Mesenchymal stem cell (in vitro differentiated cells and primary cell): ENCODE results near the gene ANKS1A.

ENCODE experiments used
- DNase-seq: peaks from one replicate; pipeline ENCODE4 v3.0.0-alpha.2; 2013
- H2AFZ ChIP-seq: one replicate; pipeline ENCODE4 v1.6.1; 2013; ENCODE audit warnings: low read depth, mild to moderate bottlenecking, control low read depth, inconsistent platforms, low read length, moderate library complexity
- H2AK5ac ChIP-seq: 2 replicates; pipeline ENCODE4 v1.6.1; 2013; ENCODE audit warnings: low read length, moderate library complexity, mild to moderate bottlenecking, inconsistent platforms; ENCODE audit not compliant: severe bottlenecking
- H2BK120ac ChIP-seq: one replicate; pipeline ENCODE4 v1.6.1; 2013; ENCODE audit warnings: low read depth, mild to moderate bottlenecking, inconsistent platforms, low read length, moderate library complexity
- H2BK12ac ChIP-seq, 2 experiments: one replicate each; pipeline ENCODE4 v1.6.1; 2013; ENCODE audit warnings: inconsistent platforms in 2 of 2, low read length in 2 of 2, mild to moderate bottlenecking in 2 of 2, moderate library complexity in 2 of 2, control low read depth in 1 of 2
- H2BK15ac ChIP-seq: one replicate; pipeline ENCODE4 v1.6.1; 2013; ENCODE audit warnings: mild to moderate bottlenecking, low read depth, inconsistent platforms; ENCODE audit not compliant: poor library complexity, severe bottlenecking
- H2BK5ac ChIP-seq: 2 replicates; pipeline ENCODE4 v1.6.1; 2013; ENCODE audit warnings: low read depth, mild to moderate bottlenecking, low read length, control low read depth, inconsistent platforms; ENCODE audit not compliant: poor library complexity, severe bottlenecking
- H3K14ac ChIP-seq, 2 experiments: one replicate each; pipeline ENCODE4 v1.6.1; 2013; ENCODE audit warnings: inconsistent platforms in 2 of 2, low read length in 2 of 2, control low read depth in 1 of 2, mild to moderate bottlenecking in 1 of 2, moderate library complexity in 1 of 2
- H3K18ac ChIP-seq, 2 experiments: one replicate each; pipeline ENCODE4 v1.6.1; 2013; ENCODE audit warnings: inconsistent platforms in 2 of 2, low read length in 2 of 2, control low read depth in 1 of 2, low read depth in 1 of 2, mild to moderate bottlenecking in 1 of 2
- H3K23ac ChIP-seq, 2 experiments: one replicate each; pipeline ENCODE4 v1.6.1; 2013; ENCODE audit warnings: inconsistent platforms in 2 of 2, low read length in 2 of 2, mild to moderate bottlenecking in 2 of 2, moderate library complexity in 2 of 2, control low read depth in 1 of 2
- H3K27ac ChIP-seq: 2 replicates; pipeline ENCODE4 v1.5.1; 2013; ENCODE audit warnings: mild to moderate bottlenecking, moderate library complexity, low read length, control low read depth, inconsistent platforms; ENCODE audit not compliant: poor library complexity, severe bottlenecking
- H3K27me3 ChIP-seq, 2 experiments: 2 replicates each; pipeline versions ENCODE4 v1.6.1 to v1.7.0; 2013; ENCODE audit warnings: low read length in 2 of 2, mild to moderate bottlenecking in 2 of 2, moderate library complexity in 2 of 2, control low read depth in 1 of 2, inconsistent platforms in 1 of 2; ENCODE audit not compliant: control insufficient read depth in 1 of 2, insufficient read depth in 1 of 2
- H3K36me3 ChIP-seq, 2 experiments: 2 replicates each; pipeline versions ENCODE4 v1.6.1 to v1.7.0; 2013; ENCODE audit warnings: low read length in 2 of 2, control low read depth in 1 of 2, inconsistent platforms in 1 of 2, low read depth in 1 of 2, mild to moderate bottlenecking in 1 of 2; ENCODE audit not compliant: insufficient read depth in 2 of 2, control insufficient read depth in 1 of 2
- H3K4ac ChIP-seq, 2 experiments: one replicate each; pipeline ENCODE4 v1.6.1; 2013; ENCODE audit warnings: inconsistent platforms in 2 of 2, low read length in 2 of 2, mild to moderate bottlenecking in 2 of 2, moderate library complexity in 2 of 2, control low read depth in 1 of 2, low read depth in 1 of 2
- H3K4me1 ChIP-seq: 2 replicates; pipeline ENCODE4 v1.6.1; 2013; ENCODE audit warnings: low read depth, low read length, control low read depth; ENCODE audit not compliant: control insufficient read depth, insufficient read depth
- H3K4me2 ChIP-seq: 2 replicates; pipeline ENCODE4 v1.6.1; 2013; ENCODE audit warnings: low read length, mild to moderate bottlenecking, inconsistent platforms; ENCODE audit not compliant: poor library complexity, severe bottlenecking
- H3K4me3 ChIP-seq, 2 experiments: 2 replicates each; pipeline versions ENCODE4 v1.5.1 to v1.7.0; 2013; ENCODE audit warnings: low read length in 2 of 2, mild to moderate bottlenecking in 2 of 2, control low read depth in 1 of 2, low read depth in 1 of 2; ENCODE audit not compliant: insufficient read depth in 1 of 2
- H3K79me1 ChIP-seq: replicated peaks from 2 replicates; pipeline ENCODE4 v1.6.1; 2013; ENCODE audit warnings: mild to moderate bottlenecking, control low read depth, low read length, inconsistent platforms; ENCODE audit not compliant: poor library complexity, severe bottlenecking
- H3K9ac ChIP-seq: 2 replicates; pipeline ENCODE4 v1.7.0; 2013; ENCODE audit warnings: mild to moderate bottlenecking, low read length, moderate library complexity
- H3K9me3 ChIP-seq: 2 replicates; pipeline ENCODE4 v1.7.0; 2013; ENCODE audit warnings: mild to moderate bottlenecking, low read length; ENCODE audit not compliant: control insufficient read depth
- H4K8ac ChIP-seq: one replicate; pipeline ENCODE4 v1.6.1; 2013; ENCODE audit warnings: inconsistent platforms, mild to moderate bottlenecking, low read length, moderate library complexity
- H4K91ac ChIP-seq: one replicate; pipeline ENCODE4 v1.6.1; 2013; ENCODE audit warnings: mild to moderate bottlenecking, low read length, inconsistent platforms
- WGBS: methylation state at CpG from one replicate; pipeline ENCODE4 v1.1.7; 2013; ENCODE audit warnings: mixed read lengths; 5-methylcytosine and 5-hydroxymethylcytosine counted together

ANKS1A gene

GRCh38 chr6:35023091-35024000 lies 134.3 kb downstream of the ANKS1A start:
- Histone ChIP-seq H4K8ac (no peak overlapping the region), H2BK15ac (no peak overlapping the region), H3K4me3 (no peak overlapping the region), H2AK5ac (peak overlapping the region; percentile 55), H3K14ac (no peak overlapping the region), H3K9ac (no peak overlapping the region), H3K18ac (no peak overlapping the region), H2AFZ (no peak overlapping the region), H2BK120ac (no peak overlapping the region), H2BK12ac (peak overlapping the region in 1 of 2 experiments; percentile 29), H3K27ac (no peak overlapping the region), H4K91ac (no peak overlapping the region), H3K4me2 (no peak overlapping the region), H2BK5ac (no peak overlapping the region), H3K79me1 (peaks cover 33% of the 10 kb centered on the region), H3K36me3 (peaks cover 0 to 8% of the 10 kb centered on the region in 2 experiments), H3K9me3 (no peaks in the 10 kb centered on the region), H3K27me3 (no peaks in the 10 kb centered on the region), H3K4ac (no peak overlapping the region), H3K4me1 (peaks cover 6% of the 10 kb centered on the region), H3K23ac (no peak overlapping the region)
- 100% methylated on average over 4 of the region's 5 CpGs for WGBS
- no peak for DNase-seq

DNA sequence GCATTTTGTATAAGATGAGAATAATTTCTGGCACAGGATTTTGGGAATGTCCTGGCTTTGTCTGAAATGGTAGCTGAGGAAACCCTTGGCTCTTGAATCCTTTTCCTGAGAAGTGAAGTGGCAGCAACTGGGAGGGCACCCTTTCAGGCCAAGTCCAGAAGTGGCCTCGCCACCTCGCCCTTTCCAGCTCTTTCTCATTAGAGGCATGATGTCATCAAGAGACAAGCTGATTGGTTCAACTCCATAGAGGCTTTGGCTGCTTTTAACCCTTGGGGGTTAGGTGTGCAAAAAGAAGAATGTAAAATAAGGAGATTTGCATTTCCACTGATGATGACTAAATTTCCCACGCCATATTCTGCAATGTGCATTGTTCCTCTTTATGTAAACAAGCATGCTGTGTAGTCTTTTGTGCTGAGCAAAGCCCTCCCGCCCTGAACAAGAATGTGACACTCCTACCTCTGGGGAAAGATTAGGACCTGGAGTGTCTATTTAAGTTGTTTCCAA lies 135.5 kb downstream of the ANKS1A start:
- Histone ChIP-seq H3K4me3 (no peak overlapping the region), H2BK120ac (no peak overlapping the region), H3K27me3 (no peaks in the 10 kb centered on the region), H3K9me3 (no peaks in the 10 kb centered on the region), H2BK12ac (no peak overlapping the region), H4K91ac (no peak overlapping the region), H2AK5ac (no peak overlapping the region), H3K27ac (no peak overlapping the region), H3K14ac (no peak overlapping the region), H2BK15ac (no peak overlapping the region), H3K18ac (no peak overlapping the region), H3K23ac (no peak overlapping the region), H2AFZ (no peak overlapping the region), H4K8ac (no peak overlapping the region), H3K9ac (no peak overlapping the region), H3K4me2 (no peak overlapping the region), H3K4me1 (peaks cover 6% of the 10 kb centered on the region), H3K4ac (no peak overlapping the region), H3K36me3 (peaks cover 0 to 8% of the 10 kb centered on the region in 2 experiments), H3K79me1 (peaks cover 28% of the 10 kb centered on the region), H2BK5ac (no peak overlapping the region)
- 2% methylated on average over 3 of the region's 4 CpGs for WGBS
- peak; percentile 71 for DNase-seq

- H3K4ac ChIP-seq = peak overlapping the region in 1 of 2 experiments; percentile 36
- DNase-seq = no peak
- H3K9me3 ChIP-seq = no peaks in the 10 kb centered on the region
- no peak overlapping the region for H2AFZ ChIP-seq
- H3K9ac ChIP-seq = peak overlapping the region; percentile 2
- H3K36me3 ChIP-seq = peaks cover 0 to 8% of the 10 kb centered on the region in 2 experiments
- peak overlapping the region; percentile 11 for H4K91ac ChIP-seq
- H3K27me3 ChIP-seq = no peaks in the 10 kb centered on the region
- H2BK12ac ChIP-seq = peak overlapping the region in 1 of 2 experiments; percentile 81
- peaks cover 6% of the 10 kb centered on the region for H3K4me1 ChIP-seq
- peak overlapping the region; percentile 15 for H3K27ac ChIP-seq
- peak overlapping the region in 1 of 2 experiments; percentile 23 for H3K23ac ChIP-seq
- peak overlapping the region in 1 of 2 experiments; percentile 61 for H3K14ac ChIP-seq
- H3K4me2 ChIP-seq = no peak overlapping the region
- no peak overlapping the region for H2BK120ac ChIP-seq
- whole genome bisulfite sequencing = 85% methylated on average over 9 of the region's 11 CpGs
- H2BK15ac ChIP-seq = no peak overlapping the region
- no peak overlapping the region for H3K4me3 ChIP-seq
- H4K8ac ChIP-seq = no peak overlapping the region
- peaks cover 23% of the 10 kb centered on the region for H3K79me1 ChIP-seq
- H3K18ac ChIP-seq = peak overlapping the region in 1 of 2 experiments; percentile 61
- no peak overlapping the region for H2AK5ac ChIP-seq
- H2BK5ac ChIP-seq = no peak overlapping the region
These were observed 136.5 kb downstream of the ANKS1A start for GRCh38 chr6:35025232-35026188.
